NCI-H187 treated with DMSO at 0.1 percent for 48 hours (cell line): Measurements from ENCODE around the gene PCBP3.

ENCODE experiments used
- DNase-seq: peaks from one replicate; lab custom pipeline; 2025; lab: John Stamatoyannopoulos, UW

Gene PCBP3

DNA sequence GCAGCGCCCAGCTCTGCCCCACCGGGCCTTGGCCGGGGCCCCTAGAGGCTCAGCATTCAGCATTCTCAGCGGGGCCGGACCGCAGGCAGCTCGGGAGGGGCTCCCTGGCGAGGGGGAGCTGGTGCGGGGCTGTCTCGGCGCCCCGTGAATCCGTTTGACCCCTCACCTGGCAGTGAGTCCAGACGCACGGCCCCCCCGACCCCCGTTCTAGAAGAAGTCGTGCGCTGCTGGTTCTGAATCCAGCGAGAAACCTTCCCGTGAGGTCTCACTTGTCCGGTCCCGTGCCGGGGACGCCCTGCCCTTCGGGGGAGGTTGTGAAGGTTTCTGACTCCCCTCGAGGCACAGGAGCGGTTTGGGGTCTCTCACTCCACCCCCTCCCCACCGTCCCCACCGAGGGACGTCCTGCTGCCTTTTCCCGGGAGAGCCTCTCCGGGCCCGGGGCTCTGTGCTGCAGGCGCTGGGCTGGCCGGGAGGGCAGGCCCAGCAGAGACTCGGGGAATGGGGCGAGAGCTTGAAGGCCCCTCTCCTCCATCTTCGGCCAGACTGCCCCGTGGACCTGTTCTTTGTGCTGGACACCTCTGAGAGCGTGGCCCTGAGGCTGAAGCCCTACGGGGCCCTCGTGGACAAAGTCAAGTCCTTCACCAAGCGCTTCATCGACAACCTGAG lies 338.7 kb downstream of the PCBP3 start:
- DNase-seq, result no peak

DNA sequence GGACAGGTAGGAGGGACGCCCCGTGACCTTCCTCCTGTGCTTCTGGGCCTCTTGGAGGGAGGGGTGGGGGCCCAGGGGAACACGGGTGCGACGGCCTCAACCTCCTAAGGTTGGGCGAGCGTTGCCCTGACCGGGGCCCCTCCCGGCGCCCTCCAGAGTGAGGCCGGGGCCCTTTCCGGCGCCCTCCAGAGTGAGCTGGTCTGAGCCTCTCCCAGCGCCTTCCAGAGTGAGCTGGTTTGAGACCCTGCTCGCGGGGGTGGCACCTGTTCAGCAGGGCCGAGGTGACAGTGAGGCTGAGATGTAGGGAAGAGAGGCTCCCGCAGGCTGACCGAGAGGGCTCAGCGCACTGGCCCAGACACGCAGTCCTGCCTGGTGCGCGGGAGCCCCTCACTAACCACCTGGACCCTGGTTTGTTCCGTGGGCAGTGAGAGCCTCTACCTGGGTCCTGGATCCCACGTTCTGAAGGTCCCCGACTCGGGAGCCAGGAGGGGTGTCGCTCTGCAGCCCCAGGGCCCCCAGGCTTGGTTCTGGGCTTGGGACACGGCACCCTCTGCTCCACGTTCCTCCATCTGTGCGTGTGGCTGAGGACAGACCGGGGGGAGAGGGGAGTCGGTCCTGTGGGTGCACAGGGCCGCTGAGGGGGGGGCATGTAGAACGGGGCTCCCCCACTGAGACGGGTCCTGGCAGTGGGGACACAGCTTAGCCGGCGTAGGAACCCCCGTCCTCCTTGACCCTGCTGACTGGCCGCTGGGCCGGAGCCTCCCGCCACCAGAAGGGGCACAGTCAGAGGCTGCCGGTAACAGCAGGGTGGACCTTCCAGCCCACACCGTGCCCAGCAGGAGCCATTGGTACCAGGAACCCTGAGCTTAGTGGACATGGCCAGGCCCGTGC lies 339.5 kb downstream of the PCBP3 start:
- no peak for DNase-seq

DNA sequence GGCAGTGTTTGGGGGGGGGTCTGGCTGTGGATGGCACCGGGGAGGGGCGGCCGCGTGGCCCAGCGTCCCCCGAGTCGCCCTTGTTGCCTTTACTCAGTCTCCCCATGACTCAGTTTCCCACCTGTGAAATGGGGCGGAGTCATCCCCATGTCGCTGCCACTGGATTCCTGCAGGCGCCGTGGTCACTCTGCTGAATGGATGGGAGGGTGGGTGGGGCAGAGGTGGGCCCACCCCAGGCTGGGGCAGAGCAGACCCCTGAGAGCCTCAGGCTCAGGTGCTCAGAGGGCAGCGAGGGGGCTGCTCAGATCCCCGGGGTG lies 340.1 kb downstream of the PCBP3 start:
- DNase-seq, result no peak

GRCh38 chr21:45983981-45984551 lies 340.5 kb downstream of the PCBP3 start:
- DNase-seq, result no peak

DNA sequence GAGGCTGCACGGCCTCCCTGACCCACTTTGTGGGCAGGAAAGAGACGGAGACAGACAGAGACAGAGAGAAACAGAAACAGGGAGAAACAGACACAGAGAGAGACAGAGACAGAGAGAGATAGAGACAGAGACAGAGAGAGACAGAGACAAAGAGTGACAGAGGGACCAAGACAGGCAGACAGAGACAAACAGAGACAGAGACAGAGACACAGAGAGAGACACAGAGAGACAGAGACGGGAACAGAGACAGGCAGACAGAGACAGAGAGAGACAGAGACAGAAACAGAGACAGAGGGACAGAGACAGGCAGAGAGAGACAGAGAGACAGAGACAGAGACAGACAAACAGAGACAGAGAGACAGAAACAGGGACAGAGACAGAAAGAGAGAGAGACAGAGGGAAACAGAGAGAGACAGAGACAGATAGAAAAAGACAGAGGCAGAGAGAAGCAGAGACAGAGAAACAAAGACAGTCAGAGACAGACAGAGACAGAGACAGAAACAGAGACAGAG lies 341.1 kb downstream of the PCBP3 start:
- DNase-seq, result no peak

DNA sequence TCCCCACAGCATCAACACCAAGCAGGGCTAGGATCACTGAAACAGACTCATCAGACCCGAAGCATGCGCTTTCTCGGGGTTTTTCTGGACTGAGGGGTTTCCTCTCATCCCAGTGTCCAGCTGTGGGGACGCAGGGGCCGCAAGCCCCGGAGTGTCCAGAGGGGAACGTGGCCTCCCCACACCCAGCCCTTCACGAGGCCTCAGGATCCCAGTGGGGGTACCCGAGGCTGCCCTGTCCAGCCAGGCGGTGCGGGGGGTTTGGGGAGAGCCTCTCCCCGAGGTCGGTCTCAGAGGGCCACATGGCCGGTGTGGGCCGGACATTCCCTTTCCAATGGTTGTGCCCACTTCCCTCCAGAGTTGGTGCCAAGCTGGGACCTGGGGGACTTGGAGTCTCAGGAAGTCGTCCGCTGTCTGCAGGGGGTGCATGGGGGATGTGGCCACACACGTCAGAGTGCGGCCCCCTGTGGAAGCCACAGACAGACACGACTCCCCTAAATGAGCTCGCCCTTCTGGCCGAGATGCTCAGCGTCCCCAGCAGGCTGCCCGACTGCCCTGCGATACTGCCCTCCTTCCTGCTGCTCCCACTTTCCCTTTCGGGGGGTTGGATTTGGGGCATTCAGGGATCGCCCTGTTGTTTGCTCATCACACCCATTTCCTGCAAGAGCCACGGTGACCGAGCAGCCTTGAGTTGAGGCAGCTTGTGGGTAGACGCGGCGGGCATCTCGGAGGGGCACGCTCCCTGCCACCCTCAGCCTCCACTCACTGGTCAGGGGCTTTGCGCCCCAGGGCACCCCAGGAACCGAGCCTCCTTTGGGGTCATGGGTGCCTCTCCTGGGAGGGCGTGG lies 342.2 kb downstream of the PCBP3 start:
- DNase-seq, result no peak

GRCh38 chr21:45986316-45987051 lies 343.0 kb downstream of the PCBP3 start:
- DNase-seq, result no peak

GRCh38 chr21:45987121-45987711 lies 343.7 kb downstream of the PCBP3 start:
- no peak for DNase-seq

- no peak for DNase-seq
These were observed 345.1 kb downstream of the PCBP3 start for GRCh38 chr21:45988366-45989347.

- DNase-seq, result no peak
These were observed 346.0 kb downstream of the PCBP3 start for GRCh38 chr21:45989355-45990048.

DNA sequence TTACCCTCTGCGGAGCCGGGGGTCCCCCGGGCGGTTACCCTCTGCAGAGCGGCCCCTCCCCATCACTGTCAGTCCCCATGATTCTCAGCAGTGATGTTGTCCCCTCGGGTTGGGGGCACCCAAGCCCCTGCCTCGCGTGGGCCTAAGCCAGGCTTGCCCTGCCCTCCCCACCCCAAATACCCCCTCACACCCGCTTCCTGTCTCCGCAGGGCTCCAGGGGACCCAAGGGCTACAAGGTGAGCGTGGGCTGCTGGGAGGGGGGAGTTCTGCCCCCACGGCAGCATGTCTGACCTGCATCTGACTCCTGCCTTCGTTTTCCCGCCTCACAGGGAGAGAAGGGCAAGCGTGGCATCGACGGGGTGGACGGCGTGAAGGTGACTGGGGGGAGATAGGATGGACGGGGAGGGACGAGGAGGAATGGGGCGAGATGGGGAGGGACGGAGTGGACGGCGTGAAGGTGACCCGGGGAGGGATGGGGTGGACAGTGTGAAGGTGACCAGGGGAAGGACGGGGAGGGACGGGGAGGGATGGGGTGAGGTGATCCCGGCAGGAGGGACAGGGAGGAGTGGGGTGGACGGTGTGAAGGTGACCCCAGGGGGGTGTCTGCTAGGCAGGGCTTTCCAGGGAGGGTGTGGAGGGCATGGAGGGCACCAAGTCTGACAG lies 346.7 kb downstream of the PCBP3 start:
- no peak for DNase-seq

DNA sequence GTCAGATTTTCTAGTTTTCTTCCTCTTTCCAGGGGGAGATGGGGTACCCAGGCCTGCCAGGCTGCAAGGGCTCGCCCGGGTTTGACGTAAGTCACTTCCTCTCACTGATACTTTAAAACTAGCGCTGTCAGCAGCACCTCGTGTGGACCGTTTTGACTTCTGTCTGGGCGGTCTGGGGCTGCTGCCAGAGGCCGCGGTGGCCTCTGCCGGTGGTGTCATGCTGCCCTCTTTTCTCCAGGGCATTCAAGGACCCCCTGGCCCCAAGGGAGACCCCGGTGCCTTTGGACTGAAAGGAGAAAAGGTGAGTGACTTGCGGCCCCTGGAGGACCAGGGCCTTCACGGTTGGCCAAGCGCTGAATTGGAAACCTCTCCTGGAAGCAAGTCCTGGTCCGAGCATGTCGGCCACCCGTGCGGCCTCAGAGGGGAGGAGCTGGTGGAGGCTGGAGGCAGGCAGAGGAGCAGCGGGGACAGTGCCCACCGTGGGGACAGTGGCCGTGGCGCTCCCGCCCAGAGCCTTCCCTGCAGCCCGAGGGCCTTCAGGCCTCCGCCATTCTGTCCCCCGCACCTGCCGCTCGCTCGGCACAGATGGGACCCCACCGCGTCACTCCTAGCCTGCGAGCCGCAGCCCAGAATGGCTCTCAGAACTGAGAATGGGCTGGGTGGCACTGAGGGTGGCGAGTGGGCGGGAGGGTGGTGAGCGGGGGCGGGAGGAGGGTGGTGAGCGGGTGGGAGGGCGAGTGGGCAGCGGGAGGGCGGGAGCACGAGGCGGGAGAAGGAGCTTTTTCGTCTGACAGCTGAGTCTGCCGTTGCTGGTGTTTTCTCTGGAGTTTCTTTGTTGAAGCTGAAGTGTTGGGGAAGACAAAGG lies 347.4 kb downstream of the PCBP3 start:
- no peak for DNase-seq

GRCh38 chr21:45991606-45992300 lies 348.2 kb downstream of the PCBP3 start:
- DNase-seq, result no peak
